GM12891 (cell line): ENCODE results near the gene PKP1.

Experiments used
- POLR2AphosphoS5 ChIP-seq: IDR thresholded peaks from 2 replicates; pipeline ENCODE4 v1.6.1; 2011; ENCODE audit warnings: low read depth, low read length, control low read depth
- POU2F2 ChIP-seq: IDR thresholded peaks from 2 replicates; pipeline ENCODE4 v1.6.1; 2011; ENCODE audit warnings: low read depth, mild to moderate bottlenecking, control low read depth, low read length, moderate library complexity

GRCh38 chr1:201331166-201331565, 47.9 kb downstream of the PKP1 start:
- no peak for TF ChIP-seq POU2F2
- TF ChIP-seq POLR2AphosphoS5: no peak
